Ovary (tissue), 9 donors: ENCODE results near the gene EFCAB10. TPM values are rescaled to one million over a fixed set of nuclear protein-coding genes. Genes with fewer than 3 reads are reported as not detected.
A peak's percentile ranks its signal among the peaks of the same experiment; 100 is the strongest.

Source experiments
- DNase-seq, 5 donors: peaks; one replicate each; pipeline ENCODE4 v3.0.0-alpha.2; 2019 to 2020
- H3K27ac ChIP-seq, 2 donors: fragments of 200-600 bp; one replicate each; pipeline versions ENCODE4 v1.5.1 to v1.8.0; 2019 to 2022
- H3K27me3 ChIP-seq: fragments of 200-600 bp; one replicate; pipeline ENCODE4 v1.8.0; 2022
- H3K36me3 ChIP-seq: fragments of 200-600 bp; sonication (generic); one replicate; pipeline ENCODE4 v1.5.1; 2019
- H3K4me1 ChIP-seq: one replicate; pipeline ENCODE4 v1.8.1; 2013; ENCODE audit warnings: mild to moderate bottlenecking, moderate library complexity; ENCODE audit not compliant: insufficient read depth
- H3K4me3 ChIP-seq: fragments of 200-600 bp; sonication (generic); one replicate; pipeline ENCODE4 v1.5.1; 2017
- H3K9me3 ChIP-seq, 2 donors: fragments of 200-600 bp in 1 of 2; sonication (generic) in 1 of 2; one replicate each; pipeline versions ENCODE4 v1.5.1 to v1.8.1; 2013 to 2019; ENCODE audit warnings: mild to moderate bottlenecking in 1 of 2, moderate library complexity in 1 of 2
- CTCF ChIP-seq, 3 donors: fragments of 450-650 bp in 2 of 3; fragments of 200-600 bp in 1 of 3; IDR thresholded peaks; one replicate each; pipeline versions ENCODE4 v1.5.1 to v1.8.0; 2016 to 2022; ENCODE audit warnings: antibody characterized with exemption in 3 of 3, mild to moderate bottlenecking in 1 of 3
- EP300 ChIP-seq: sonication (generic); formaldehyde crosslinking; IDR thresholded peaks from one replicate; pipeline ENCODE4 v1.6.1; 2017; ENCODE audit warnings: antibody characterized with exemption
- POLR2A ChIP-seq: fragments of 450-650 bp; IDR thresholded peaks from one replicate; pipeline ENCODE4 v1.6.1; 2017; ENCODE audit warnings: antibody characterized with exemption, mild to moderate bottlenecking, moderate library complexity
- WGBS, 3 donors: extraction: QIAGEN DNeasy Blood & Tissue Kit in 1 of 3; methylation state at CpG; one replicate each; pipeline versions ENCODE4 v1.1.5 to v1.1.7; 2013 to 2017; 5-methylcytosine and 5-hydroxymethylcytosine counted together
- intact Hi-C, 4 donors: fragments of 100-400 bp; cut with DNase I; formaldehyde crosslinking; loops; one replicate each; pipeline versions ENCODE4 v1.11.0 to v1.15.1; 2022 to 2023
- polyA plus RNA-seq, 2 donors: library from polyadenylated mRNA; stranded (reverse); fragments of 200-250 nt in 1 of 2; fragments of 350-450 nt in 1 of 2; fragmentation: Illumina TruSeq in 1 of 2; extraction: RNeasy Lipid Tissue Mini Kit (QIAGEN cat#74804) in 1 of 2; gene quantifications; one replicate each; pipeline ENCODE4 v1.2.3, GENCODE V29; 2013 to 2014
- total RNA-seq, 7 donors: library from RNA; depleted of rRNA in 2 of 7; stranded (reverse); fragments of >200 nt in 2 of 7; fragmentation: NEBNext Ultra II Directional in 3 of 7; extraction: Animal tissue kit (Norgen Biotek cat#: 25700) in 3 of 7; gene quantifications; one replicate each; pipeline versions ENCODE4 v1.1.0 to v1.2.4, GENCODE V29; 2016 to 2023
- donor health status: DM: no; HTN: no; CAD: no; lungs with moderate emphysema.
- donor health status: DM: no; HTN: no; CAD: no.
- donor health status: Bipolar disorder and iron deficiency.
- donor health status: DM: yes; HTN: yes; CAD: no.
- donor health status: DM: no; HTN: no; CAD: no.
- donor health status: DM: yes; HTN: yes; CAD: no.

The EFCAB10 gene
- total and polyA plus RNA-seq, 9 donors = 0.22 to 11.8 (median 0.78) TPM; not detected in 3

- WGBS, 3 donors = 70 to 86% (median 74%) methylated on average over 2 of the region's 2 CpGs
- intact Hi-C loops = no loop called here
- H3K36me3 ChIP-seq = no peaks in the 10 kb centered on the region
- H3K4me3 ChIP-seq = no peak overlapping the region
- no peaks in the 10 kb centered on the region for H3K9me3 ChIP-seq
- no peaks in the 10 kb centered on the region for H3K27me3 ChIP-seq
- TF ChIP-seq CTCF (IDR thresholded peaks at IDR 0.05) (no peak), EP300 (no peak)
- no peak overlapping the region for H3K27ac ChIP-seq
- DNase-seq = no peak
- no peaks in the 10 kb centered on the region for H3K4me1 ChIP-seq
Observed at GRCh38 chr7:105591522-105591921, 10.2 kb upstream of the EFCAB10 start.

- Histone ChIP-seq H3K27me3 (no peaks in the 10 kb centered on the region), H3K27ac (no peak overlapping the region), H3K9me3 (no peaks in the 10 kb centered on the region), H3K36me3 (no peaks in the 10 kb centered on the region), H3K4me3 (no peak overlapping the region), H3K4me1 (no peaks in the 10 kb centered on the region)
- intact Hi-C loops = no loop called here
- no peak for TF ChIP-seq POLR2A
- 82 to 89% (median 87%) methylated on average over 5 of the region's 5 CpGs for WGBS, 3 donors
- no peak for DNase-seq
Observed at GRCh38 chr7:105590793-105591192, 9.5 kb upstream of the EFCAB10 start.

GRCh38 chr7:105589356-105590077 is 8.2 kb upstream of the EFCAB10 start:
- 22 to 31% (median 28%) methylated on average over 6 of the region's 6 CpGs for WGBS, 3 donors
- no peaks in the 10 kb centered on the region for H3K36me3 ChIP-seq

GRCh38 chr7:105587909-105588635 is 6.8 kb upstream of the EFCAB10 start:
- TF ChIP-seq CTCF (IDR thresholded peaks at IDR 0.05) (no peak), EP300 (no peak), POLR2A (no peak)
- 74 to 76% (median 74%) methylated on average over 12 of the region's 12 CpGs for WGBS, 3 donors
- no peak overlapping the region for H3K27ac ChIP-seq
- no peak for DNase-seq
- no peaks in the 10 kb centered on the region for H3K4me1 ChIP-seq
- H3K4me3 ChIP-seq = no peak overlapping the region
- H3K9me3 ChIP-seq = no peaks in the 10 kb centered on the region
- intact Hi-C loops = no loop called here
- H3K36me3 ChIP-seq = no peaks in the 10 kb centered on the region
- H3K27me3 ChIP-seq = no peaks in the 10 kb centered on the region

More at GRCh38 chr7:105589356-105590077, 8.2 kb upstream of the EFCAB10 start:
- H3K4me3 ChIP-seq = no peak overlapping the region
- H3K9me3 ChIP-seq = no peaks in the 10 kb centered on the region
- no peaks in the 10 kb centered on the region for H3K27me3 ChIP-seq
- no peak overlapping the region for H3K27ac ChIP-seq
- intact Hi-C loops = no loop called here
- H3K4me1 ChIP-seq = no peaks in the 10 kb centered on the region
- TF ChIP-seq CTCF (IDR thresholded peaks at IDR 0.05) = peak in 1 of 3 donors; percentile 18
- TF ChIP-seq EP300 = no peak
- TF ChIP-seq POLR2A = no peak
- peak; percentile 40 to 63 (median 48) for DNase-seq
